ENCODE measurements around the gene DNAJB1. TPM values are rescaled to one million over a fixed set of nuclear protein-coding genes. Genes with fewer than 3 reads are reported as not detected.

Gene DNAJB1
- total and polyA plus RNA-seq, 2 experiments from 2014 or later = 43.2 to 53.3 TPM

DNA sequence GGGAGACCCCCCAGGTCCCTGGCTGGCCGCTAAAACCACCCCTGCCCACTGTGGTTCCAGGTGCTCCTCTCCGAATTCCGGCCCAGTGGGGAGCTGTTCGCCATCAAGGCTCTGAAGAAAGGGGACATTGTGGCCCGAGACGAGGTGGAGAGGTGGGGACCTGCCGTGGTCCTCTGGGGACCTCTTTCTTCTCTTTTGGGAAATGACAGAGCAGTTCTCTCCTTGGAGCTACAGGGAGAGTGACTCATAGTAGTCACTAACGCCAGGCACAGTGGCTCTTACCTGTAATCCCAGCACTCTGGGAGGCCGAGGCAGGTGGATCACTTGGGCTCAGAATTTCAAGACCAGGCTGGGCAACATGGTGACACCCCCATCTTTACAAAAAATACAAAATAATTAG, 50.4 kb downstream of the DNAJB1 start:
- H4K20me1 ChIP-seq (replicated peaks; ENCODE audit: insufficient read depth) = no peaks in the 10 kb centered on the region; the same call in 1 of the 2 replicates
- H3K36me3 ChIP-seq (ENCODE audit: insufficient read depth) = peaks cover 13% of the 10 kb centered on the region; the same call in 1 of the 2 replicates
- DNase-seq (ENCODE audit: low spot score) = no peak

DNA sequence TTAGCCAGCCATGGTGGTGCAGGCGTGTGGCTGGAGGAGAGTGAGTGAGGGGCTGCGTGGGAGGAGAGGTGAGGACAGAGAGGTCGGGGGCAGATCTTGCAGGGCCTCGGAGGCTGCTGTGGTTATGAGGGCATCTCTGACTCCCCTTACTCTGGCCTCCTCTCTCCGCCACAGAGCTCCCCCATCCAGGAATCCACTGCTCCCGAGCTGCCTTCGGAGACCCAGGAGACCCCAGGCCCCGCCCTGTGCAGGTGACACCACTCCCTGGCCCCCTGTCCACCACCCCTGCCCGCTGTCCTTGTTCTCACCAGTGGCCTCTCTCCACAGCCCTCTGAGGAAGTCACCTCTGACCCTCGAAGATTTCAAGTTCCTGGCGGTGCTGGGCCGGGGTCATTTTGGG, 50.8 kb downstream of the DNAJB1 start:
- no peaks in the 10 kb centered on the region for H3K27me3 ChIP-seq (ENCODE audit: insufficient read depth)
- H3K4me3 ChIP-seq = no peak overlapping the region
- no peaks in the 10 kb centered on the region for H3K4me1 ChIP-seq (ENCODE audit: insufficient read depth)
- H4K20me1 ChIP-seq (replicated peaks; ENCODE audit: insufficient read depth) = no peaks in the 10 kb centered on the region; the same call in 1 of the 2 replicates
- peaks cover 10% of the 10 kb centered on the region for H3K27me3 Mint-ChIP-seq (ENCODE audit: insufficient read depth, low read depth, poor library complexity)
- H3K9me2 ChIP-seq (ENCODE audit: insufficient read depth) = no peaks in the 10 kb centered on the region
- H3K4me1 Mint-ChIP-seq = peaks cover 3% of the 10 kb centered on the region; the same call in 1 of the 3 replicates
- H3K4me2 ChIP-seq = no peak overlapping the region
- H2AFZ ChIP-seq = no peak overlapping the region
- H3K27ac ChIP-seq (ENCODE audit: low read depth) = no peak overlapping the region
- DNase-seq (ENCODE audit: low spot score) (no peak), ATAC-seq (no peak)
- no peak overlapping the region for H3K27ac Mint-ChIP-seq
- H3K79me2 ChIP-seq (replicated peaks; ENCODE audit: insufficient read depth) = no peaks in the 10 kb centered on the region
- H3K36me3 ChIP-seq (ENCODE audit: insufficient read depth) = peaks cover 13% of the 10 kb centered on the region; the same call in 1 of the 2 replicates
- peaks cover 35% of the 10 kb centered on the region for H3K36me3 Mint-ChIP-seq (ENCODE audit: low read depth)
- H3K9me3 Mint-ChIP-seq = no peaks in the 10 kb centered on the region
- no peak overlapping the region for H3K4me3 Mint-ChIP-seq
- no peaks in the 10 kb centered on the region for H3F3A ChIP-seq (replicated peaks; ENCODE audit: low read depth)
- TF ChIP-seq CREB1 (CRISPR knock-in tag; IDR thresholded peaks at IDR 0.05; ENCODE audit: low read depth) (no peak), ZNF331 (CRISPR knock-in tag; IDR thresholded peaks at IDR 0.05; ENCODE audit: low read depth) (no peak), JUNB (IDR thresholded peaks at IDR 0.05; ENCODE audit: unreplicated experiment) (no peak)
- TF ChIP-seq, protein P1, sequence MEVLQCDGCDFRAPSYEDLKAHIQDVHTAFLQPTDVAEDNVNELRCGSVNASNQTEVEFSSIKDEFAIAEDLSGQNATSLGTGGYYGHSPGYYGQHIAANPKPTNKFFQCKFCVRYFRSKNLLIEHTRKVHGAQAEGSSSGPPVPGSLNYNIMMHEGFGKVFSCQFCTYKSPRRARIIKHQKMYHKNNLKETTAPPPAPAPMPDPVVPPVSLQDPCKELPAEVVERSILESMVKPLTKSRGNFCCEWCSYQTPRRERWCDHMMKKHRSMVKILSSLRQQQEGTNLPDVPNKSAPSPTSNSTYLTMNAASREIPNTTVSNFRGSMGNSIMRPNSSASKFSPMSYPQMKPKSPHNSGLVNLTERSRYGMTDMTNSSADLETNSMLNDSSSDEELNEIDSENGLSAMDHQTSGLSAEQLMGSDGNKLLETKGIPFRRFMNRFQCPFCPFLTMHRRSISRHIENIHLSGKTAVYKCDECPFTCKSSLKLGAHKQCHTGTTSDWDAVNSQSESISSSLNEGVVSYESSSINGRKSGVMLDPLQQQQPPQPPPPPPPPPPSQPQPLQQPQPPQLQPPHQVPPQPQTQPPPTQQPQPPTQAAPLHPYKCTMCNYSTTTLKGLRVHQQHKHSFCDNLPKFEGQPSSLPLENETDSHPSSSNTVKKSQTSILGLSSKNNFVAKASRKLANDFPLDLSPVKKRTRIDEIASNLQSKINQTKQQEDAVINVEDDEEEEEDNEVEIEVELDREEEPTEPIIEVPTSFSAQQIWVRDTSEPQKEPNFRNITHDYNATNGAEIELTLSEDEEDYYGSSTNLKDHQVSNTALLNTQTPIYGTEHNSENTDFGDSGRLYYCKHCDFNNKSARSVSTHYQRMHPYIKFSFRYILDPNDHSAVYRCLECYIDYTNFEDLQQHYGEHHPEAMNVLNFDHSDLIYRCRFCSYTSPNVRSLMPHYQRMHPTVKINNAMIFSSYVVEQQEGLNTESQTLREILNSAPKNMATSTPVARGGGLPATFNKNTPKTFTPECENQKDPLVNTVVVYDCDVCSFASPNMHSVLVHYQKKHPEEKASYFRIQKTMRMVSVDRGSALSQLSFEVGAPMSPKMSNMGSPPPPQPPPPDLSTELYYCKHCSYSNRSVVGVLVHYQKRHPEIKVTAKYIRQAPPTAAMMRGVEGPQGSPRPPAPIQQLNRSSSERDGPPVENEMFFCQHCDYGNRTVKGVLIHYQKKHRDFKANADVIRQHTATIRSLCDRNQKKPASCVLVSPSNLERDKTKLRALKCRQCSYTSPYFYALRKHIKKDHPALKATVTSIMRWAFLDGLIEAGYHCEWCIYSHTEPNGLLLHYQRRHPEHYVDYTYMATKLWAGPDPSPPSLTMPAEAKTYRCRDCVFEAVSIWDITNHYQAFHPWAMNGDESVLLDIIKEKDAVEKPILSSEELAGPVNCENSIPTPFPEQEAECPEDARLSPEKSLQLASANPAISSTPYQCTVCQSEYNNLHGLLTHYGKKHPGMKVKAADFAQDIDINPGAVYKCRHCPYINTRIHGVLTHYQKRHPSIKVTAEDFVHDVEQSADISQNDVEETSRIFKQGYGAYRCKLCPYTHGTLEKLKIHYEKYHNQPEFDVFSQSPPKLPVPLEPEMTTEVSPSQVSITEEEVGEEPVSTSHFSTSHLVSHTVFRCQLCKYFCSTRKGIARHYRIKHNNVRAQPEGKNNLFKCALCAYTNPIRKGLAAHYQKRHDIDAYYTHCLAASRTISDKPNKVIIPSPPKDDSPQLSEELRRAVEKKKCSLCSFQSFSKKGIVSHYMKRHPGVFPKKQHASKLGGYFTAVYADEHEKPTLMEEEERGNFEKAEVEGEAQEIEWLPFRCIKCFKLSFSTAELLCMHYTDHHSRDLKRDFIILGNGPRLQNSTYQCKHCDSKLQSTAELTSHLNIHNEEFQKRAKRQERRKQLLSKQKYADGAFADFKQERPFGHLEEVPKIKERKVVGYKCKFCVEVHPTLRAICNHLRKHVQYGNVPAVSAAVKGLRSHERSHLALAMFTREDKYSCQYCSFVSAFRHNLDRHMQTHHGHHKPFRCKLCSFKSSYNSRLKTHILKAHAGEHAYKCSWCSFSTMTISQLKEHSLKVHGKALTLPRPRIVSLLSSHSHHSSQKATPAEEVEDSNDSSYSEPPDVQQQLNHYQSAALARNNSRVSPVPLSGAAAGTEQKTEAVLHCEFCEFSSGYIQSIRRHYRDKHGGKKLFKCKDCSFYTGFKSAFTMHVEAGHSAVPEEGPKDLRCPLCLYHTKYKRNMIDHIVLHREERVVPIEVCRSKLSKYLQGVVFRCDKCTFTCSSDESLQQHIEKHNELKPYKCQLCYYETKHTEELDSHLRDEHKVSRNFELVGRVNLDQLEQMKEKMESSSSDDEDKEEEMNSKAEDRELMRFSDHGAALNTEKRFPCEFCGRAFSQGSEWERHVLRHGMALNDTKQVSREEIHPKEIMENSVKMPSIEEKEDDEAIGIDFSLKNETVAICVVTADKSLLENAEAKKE (CRISPR knock-in tag; IDR thresholded peaks at IDR 0.05) = no peak
- TF ChIP-seq, protein P2, sequence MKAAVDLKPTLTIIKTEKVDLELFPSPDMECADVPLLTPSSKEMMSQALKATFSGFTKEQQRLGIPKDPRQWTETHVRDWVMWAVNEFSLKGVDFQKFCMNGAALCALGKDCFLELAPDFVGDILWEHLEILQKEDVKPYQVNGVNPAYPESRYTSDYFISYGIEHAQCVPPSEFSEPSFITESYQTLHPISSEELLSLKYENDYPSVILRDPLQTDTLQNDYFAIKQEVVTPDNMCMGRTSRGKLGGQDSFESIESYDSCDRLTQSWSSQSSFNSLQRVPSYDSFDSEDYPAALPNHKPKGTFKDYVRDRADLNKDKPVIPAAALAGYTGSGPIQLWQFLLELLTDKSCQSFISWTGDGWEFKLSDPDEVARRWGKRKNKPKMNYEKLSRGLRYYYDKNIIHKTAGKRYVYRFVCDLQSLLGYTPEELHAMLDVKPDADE (IDR thresholded peaks at IDR 0.05) = no peak

More for the DNA sequence above, 50.4 kb downstream of the DNAJB1 start:
- no peak overlapping the region for H2AFZ ChIP-seq
- H3K27me3 ChIP-seq (ENCODE audit: insufficient read depth) = peaks cover 3% of the 10 kb centered on the region
- Mint-ChIP-seq H3K27ac (no peak overlapping the region), H3K27me3 (ENCODE audit: insufficient read depth, low read depth, poor library complexity) (peaks cover 13% of the 10 kb centered on the region), H3K4me1 (peaks cover 5% of the 10 kb centered on the region; the same call in 2 of the 3 replicates), H3K36me3 (ENCODE audit: low read depth) (peaks cover 31% of the 10 kb centered on the region), H3K4me3 (no peak overlapping the region), H3K9me3 (no peaks in the 10 kb centered on the region)
- H3K4me3 ChIP-seq = no peak overlapping the region
- no peak for ATAC-seq
- no peaks in the 10 kb centered on the region for H3K9me2 ChIP-seq (ENCODE audit: insufficient read depth)
- H3K79me2 ChIP-seq (replicated peaks; ENCODE audit: insufficient read depth) = no peaks in the 10 kb centered on the region
- H3F3A ChIP-seq (replicated peaks; ENCODE audit: low read depth) = 0 out of 2 replicates have a peak, but pooled peaks cover under 1% of the 10 kb centered on the region
- no peak for TF ChIP-seq ZNF331 (CRISPR knock-in tag; IDR thresholded peaks at IDR 0.05; ENCODE audit: low read depth)
- TF ChIP-seq, protein P3, sequence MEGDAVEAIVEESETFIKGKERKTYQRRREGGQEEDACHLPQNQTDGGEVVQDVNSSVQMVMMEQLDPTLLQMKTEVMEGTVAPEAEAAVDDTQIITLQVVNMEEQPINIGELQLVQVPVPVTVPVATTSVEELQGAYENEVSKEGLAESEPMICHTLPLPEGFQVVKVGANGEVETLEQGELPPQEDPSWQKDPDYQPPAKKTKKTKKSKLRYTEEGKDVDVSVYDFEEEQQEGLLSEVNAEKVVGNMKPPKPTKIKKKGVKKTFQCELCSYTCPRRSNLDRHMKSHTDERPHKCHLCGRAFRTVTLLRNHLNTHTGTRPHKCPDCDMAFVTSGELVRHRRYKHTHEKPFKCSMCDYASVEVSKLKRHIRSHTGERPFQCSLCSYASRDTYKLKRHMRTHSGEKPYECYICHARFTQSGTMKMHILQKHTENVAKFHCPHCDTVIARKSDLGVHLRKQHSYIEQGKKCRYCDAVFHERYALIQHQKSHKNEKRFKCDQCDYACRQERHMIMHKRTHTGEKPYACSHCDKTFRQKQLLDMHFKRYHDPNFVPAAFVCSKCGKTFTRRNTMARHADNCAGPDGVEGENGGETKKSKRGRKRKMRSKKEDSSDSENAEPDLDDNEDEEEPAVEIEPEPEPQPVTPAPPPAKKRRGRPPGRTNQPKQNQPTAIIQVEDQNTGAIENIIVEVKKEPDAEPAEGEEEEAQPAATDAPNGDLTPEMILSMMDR (conservative IDR thresholded peaks at IDR 0.05; ENCODE audit: low read depth in 2 of 2) = peak in 1 of 2 experiments; percentile 26; a peak in 2 of 4 replicates
- TF ChIP-seq NANOG (IDR thresholded peaks at IDR 0.05; ENCODE audit: borderline replicate concordance) = no peak
- no peaks in the 10 kb centered on the region for H3K4me1 ChIP-seq (ENCODE audit: insufficient read depth)
- H3K4me2 ChIP-seq = no peak overlapping the region
- H3K27ac ChIP-seq (ENCODE audit: low read depth) = no peak overlapping the region

Measured in GM23338 (cell line).